NT2/D1 (cell line): ENCODE measurements around the gene TBX1.

Source experiments
- YY1 ChIP-seq: IDR thresholded peaks from 2 replicates; pipeline ENCODE4 v1.6.1; 2011; ENCODE audit not compliant: insufficient read length, insufficient read depth
- ZNF274 ChIP-seq: IDR thresholded peaks from 2 replicates; pipeline ENCODE4 v1.6.1; 2011; ENCODE audit warnings: mild to moderate bottlenecking, low read depth, low read length

- no peak for TF ChIP-seq ZNF274
- TF ChIP-seq YY1 = no peak
Observed at GRCh38 chr22:19807914-19808872, 47.6 kb downstream of the TBX1 start.
